GM10847 (cell line): ENCODE measurements around the gene JOSD2.

ENCODE experiments used
- POLR2A ChIP-seq: IDR thresholded peaks from 2 replicates; pipeline ENCODE4 v1.6.1; 2011; ENCODE audit not compliant: insufficient read length; ENCODE audit errors: extremely low read depth

Gene JOSD2

GRCh38 chr19:50511069-50511822 lies at the start of gene JOSD2:
Gene JOSD2, minus strand, starts transcription at chr19:50511191. Its CDS starts 760 bp downstream, at chr19:50510431.
- TF ChIP-seq POLR2A, result peak; percentile 46

- no peak for TF ChIP-seq POLR2A
These were observed 48.6 kb upstream of the JOSD2 start for GRCh38 chr19:50559636-50560035.

- no peak for TF ChIP-seq POLR2A
These were observed 47.5 kb upstream of the JOSD2 start for GRCh38 chr19:50558449-50558848.

- TF ChIP-seq POLR2A, result no peak
These were observed 47.0 kb upstream of the JOSD2 start for GRCh38 chr19:50558039-50558438.

GRCh38 chr19:50557009-50557613 lies 46.1 kb upstream of the JOSD2 start:
- no peak for TF ChIP-seq POLR2A

- TF ChIP-seq POLR2A, result no peak
These were observed 45.5 kb upstream of the JOSD2 start for GRCh38 chr19:50556282-50557008.

- TF ChIP-seq POLR2A, result no peak
These were observed 44.7 kb upstream of the JOSD2 start for GRCh38 chr19:50555450-50556281.

GRCh38 chr19:50555033-50555432 lies 44.0 kb upstream of the JOSD2 start:
- TF ChIP-seq POLR2A, result no peak

- TF ChIP-seq POLR2A, result no peak
These were observed 43.2 kb upstream of the JOSD2 start for GRCh38 chr19:50554212-50554611.

GRCh38 chr19:50553134-50553703 lies 42.2 kb upstream of the JOSD2 start:
- TF ChIP-seq POLR2A, result no peak

GRCh38 chr19:50552540-50552939 lies 41.5 kb upstream of the JOSD2 start:
- TF ChIP-seq POLR2A, result no peak

- TF ChIP-seq POLR2A, result no peak
These were observed 40.8 kb upstream of the JOSD2 start for GRCh38 chr19:50551715-50552187.

GRCh38 chr19:50551034-50551714 lies 40.2 kb upstream of the JOSD2 start:
- no peak for TF ChIP-seq POLR2A

GRCh38 chr19:50550594-50550966 lies 39.6 kb upstream of the JOSD2 start:
- TF ChIP-seq POLR2A, result no peak

GRCh38 chr19:50549927-50550593 lies 39.1 kb upstream of the JOSD2 start:
- TF ChIP-seq POLR2A, result no peak
